ACC112 (cell line): Measurements from ENCODE around the gene SCO2.

Experiments
- H2AFZ ChIP-seq: fragments of 200-600 bp; sonication (generic); one replicate; pipeline ENCODE4 v1.6.0; 2017; ENCODE audit warnings: antibody characterized with exemption, low read length; ENCODE audit not compliant: unreplicated experiment
- H3K27ac ChIP-seq: fragments of 200-600 bp; sonication (generic); 2 replicates; pipeline ENCODE4 v1.5.1; 2014; ENCODE audit warnings: low read depth, mild to moderate bottlenecking, antibody characterized with exemption, low read length, moderate library complexity
- H3K27me3 ChIP-seq: fragments of 200-600 bp; sonication (generic); 2 replicates; pipeline ENCODE4 v1.6.1; 2014; ENCODE audit warnings: mild to moderate bottlenecking, antibody characterized with exemption, low read length, moderate library complexity, mixed read lengths; ENCODE audit not compliant: insufficient read depth
- H3K36me3 ChIP-seq: fragments of 200-600 bp; sonication (generic); 2 replicates; pipeline ENCODE4 v1.6.1; 2016; ENCODE audit warnings: mild to moderate bottlenecking, antibody characterized with exemption, low read length, moderate library complexity, mixed read lengths; ENCODE audit not compliant: insufficient read depth
- H3K4me1 ChIP-seq: fragments of 200-600 bp; sonication (generic); one replicate; pipeline ENCODE4 v1.6.1; 2016; ENCODE audit warnings: low read length, mixed read lengths; ENCODE audit not compliant: insufficient read depth, unreplicated experiment, control insufficient read depth
- H3K4me3 ChIP-seq: fragments of 200-600 bp; sonication (generic); 2 replicates; pipeline ENCODE4 v1.5.1; 2014; ENCODE audit warnings: mild to moderate bottlenecking, low read depth, low read length
- H3K79me2 ChIP-seq: fragments of 200-600 bp; sonication (generic); one replicate; pipeline ENCODE4 v1.6.0; 2016; ENCODE audit warnings: low read length; ENCODE audit not compliant: control insufficient read depth, unreplicated experiment, insufficient read depth

SCO2 gene

GRCh38 chr22:50530580-50530876 is 5.1 kb upstream of the SCO2 start:
- peak overlapping the region; percentile 91 for H3K4me3 ChIP-seq
- H3K36me3 ChIP-seq, result no peaks in the 10 kb centered on the region
- peaks cover 13% of the 10 kb centered on the region for H3K4me1 ChIP-seq
- peaks cover 15% of the 10 kb centered on the region for H3K79me2 ChIP-seq
- H3K27me3 ChIP-seq, result no peaks in the 10 kb centered on the region
- H3K27ac ChIP-seq, result peak overlapping the region; percentile 97
- no peak overlapping the region for H2AFZ ChIP-seq

GRCh38 chr22:50529897-50530579 is 4.6 kb upstream of the SCO2 start, which contains the start of gene TYMP:
TSS of gene TYMP (minus strand) at chr22:50530012. CDS start at chr22:50529709, 303 bp downstream.
- H3K27me3 ChIP-seq, result no peaks in the 10 kb centered on the region
- peaks cover 13% of the 10 kb centered on the region for H3K4me1 ChIP-seq
- H3K27ac ChIP-seq, result peak within 1 kb of the TSS; percentile 97
- peak within 1 kb of the TSS; percentile 91 for H3K4me3 ChIP-seq
- no peaks in the 10 kb centered on the region for H3K36me3 ChIP-seq
- no peak within 1 kb of the TSS for H2AFZ ChIP-seq
- peaks cover 15% of the 10 kb centered on the region for H3K79me2 ChIP-seq

- Histone ChIP-seq H3K27ac (peak overlapping the region; percentile 97), H3K4me3 (peak overlapping the region; percentile 91), H3K4me1 (peaks cover 14% of the 10 kb centered on the region), H2AFZ (no peak overlapping the region), H3K79me2 (peaks cover 18% of the 10 kb centered on the region), H3K27me3 (no peaks in the 10 kb centered on the region), H3K36me3 (no peaks in the 10 kb centered on the region)
These were observed 4.1 kb upstream of the SCO2 start for GRCh38 chr22:50529416-50529896.

DNA sequence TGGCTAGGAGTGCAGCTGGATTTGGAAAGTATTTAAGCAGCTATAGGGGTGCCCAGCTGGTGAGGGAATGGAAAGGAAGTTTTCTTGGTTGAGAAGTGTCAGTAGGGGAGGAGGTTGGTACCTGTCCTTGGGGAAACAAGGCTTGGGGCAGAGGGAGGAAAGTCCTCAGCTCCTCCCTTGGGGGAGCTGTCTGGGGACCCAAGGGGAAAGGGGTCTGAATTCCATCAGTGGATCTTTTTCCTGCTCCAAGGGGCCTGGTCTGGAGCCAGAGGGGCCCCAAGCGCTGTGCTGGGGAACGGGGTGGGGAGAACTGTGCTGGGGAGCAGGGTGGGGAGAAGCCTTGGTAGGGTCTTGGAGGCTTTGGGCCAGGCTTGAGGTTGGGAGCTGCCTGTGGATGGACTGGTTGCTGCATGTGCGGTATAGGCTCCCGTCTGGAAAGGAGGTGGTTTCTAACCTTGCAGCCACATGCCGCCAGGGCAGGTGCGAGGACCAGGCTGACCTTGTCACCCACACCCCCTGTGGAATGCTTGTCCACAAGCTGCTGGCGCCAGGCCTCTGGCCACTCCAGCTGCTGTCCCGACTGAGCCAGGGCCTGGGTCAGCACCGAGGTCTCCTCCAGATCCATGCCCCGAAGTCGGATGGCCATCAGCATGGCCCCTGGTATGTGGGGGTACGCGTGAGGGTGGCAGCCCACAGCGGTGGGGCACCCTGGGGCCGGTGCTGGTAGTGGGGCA is 3.5 kb upstream of the SCO2 start:
- peaks cover 18% of the 10 kb centered on the region for H3K79me2 ChIP-seq
- peak overlapping the region; percentile 97 for H3K27ac ChIP-seq
- no peak overlapping the region for H2AFZ ChIP-seq
- H3K36me3 ChIP-seq, result no peaks in the 10 kb centered on the region
- peaks cover 20% of the 10 kb centered on the region for H3K4me1 ChIP-seq
- peak overlapping the region; percentile 91 for H3K4me3 ChIP-seq
- H3K27me3 ChIP-seq, result no peaks in the 10 kb centered on the region

GRCh38 chr22:50527921-50528681 is 2.7 kb upstream of the SCO2 start:
- H3K79me2 ChIP-seq, result peaks cover 20% of the 10 kb centered on the region
- H2AFZ ChIP-seq, result no peak overlapping the region
- H3K36me3 ChIP-seq, result no peaks in the 10 kb centered on the region
- peak overlapping the region; percentile 91 for H3K4me3 ChIP-seq
- peaks cover 20% of the 10 kb centered on the region for H3K4me1 ChIP-seq
- H3K27me3 ChIP-seq, result no peaks in the 10 kb centered on the region
- H3K27ac ChIP-seq, result 0 out of 2 replicates have a peak overlapping the region, but pooled peaks have one; percentile 82

DNA sequence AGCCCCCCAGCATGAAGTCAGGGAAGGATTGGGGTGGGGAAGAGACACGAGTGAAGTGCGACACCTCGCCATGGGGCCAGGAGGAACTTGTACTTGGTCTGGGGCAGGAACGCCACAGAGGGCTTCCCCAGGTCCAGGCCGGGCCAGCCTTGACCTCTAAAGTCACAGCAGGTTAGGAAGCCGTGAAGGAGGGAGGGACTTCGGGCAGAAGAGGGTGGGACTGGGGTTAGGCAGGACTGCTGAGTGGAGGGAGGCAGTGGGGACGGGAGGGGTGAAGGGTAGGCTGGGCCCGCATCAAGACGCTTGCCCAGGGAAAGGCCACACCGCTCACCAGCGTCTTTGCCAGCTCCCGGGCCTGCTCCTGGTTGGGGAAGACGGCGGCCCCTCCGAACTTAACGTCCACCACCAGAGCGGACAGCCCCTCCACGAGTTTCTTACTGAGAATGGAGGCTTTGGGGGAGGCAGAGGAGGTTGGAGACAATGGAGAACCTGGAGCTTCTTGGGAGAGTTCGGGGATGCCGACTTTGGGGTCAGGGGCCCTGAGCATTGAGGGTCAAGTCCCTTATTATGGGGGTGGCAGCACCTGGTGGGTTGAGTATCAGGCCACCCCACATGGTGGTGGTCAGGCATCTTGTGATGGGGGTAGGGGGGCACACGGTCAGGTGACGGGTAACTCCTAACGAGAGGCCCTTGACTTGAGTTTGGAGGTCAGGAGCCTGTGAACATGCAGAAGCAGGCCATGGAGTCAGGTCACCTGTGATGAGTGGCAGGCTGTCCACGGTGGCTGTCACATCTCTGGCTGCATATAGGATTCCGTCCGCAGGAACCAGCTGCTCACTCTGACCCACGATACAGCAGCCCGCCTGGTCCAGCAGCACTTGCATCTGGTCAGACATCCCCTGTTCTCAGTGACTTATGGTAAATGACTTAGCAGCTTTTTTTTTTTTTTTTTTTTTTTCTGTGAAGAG is 1.7 kb upstream of the SCO2 start:
- H3K4me3 ChIP-seq, result peak overlapping the region; percentile 79
- H2AFZ ChIP-seq, result no peak overlapping the region
- peaks cover 16% of the 10 kb centered on the region for H3K4me1 ChIP-seq
- H3K27ac ChIP-seq, result peak overlapping the region; percentile 82
- no peaks in the 10 kb centered on the region for H3K27me3 ChIP-seq
- H3K36me3 ChIP-seq, result no peaks in the 10 kb centered on the region
- H3K79me2 ChIP-seq, result peaks cover 20% of the 10 kb centered on the region

DNA sequence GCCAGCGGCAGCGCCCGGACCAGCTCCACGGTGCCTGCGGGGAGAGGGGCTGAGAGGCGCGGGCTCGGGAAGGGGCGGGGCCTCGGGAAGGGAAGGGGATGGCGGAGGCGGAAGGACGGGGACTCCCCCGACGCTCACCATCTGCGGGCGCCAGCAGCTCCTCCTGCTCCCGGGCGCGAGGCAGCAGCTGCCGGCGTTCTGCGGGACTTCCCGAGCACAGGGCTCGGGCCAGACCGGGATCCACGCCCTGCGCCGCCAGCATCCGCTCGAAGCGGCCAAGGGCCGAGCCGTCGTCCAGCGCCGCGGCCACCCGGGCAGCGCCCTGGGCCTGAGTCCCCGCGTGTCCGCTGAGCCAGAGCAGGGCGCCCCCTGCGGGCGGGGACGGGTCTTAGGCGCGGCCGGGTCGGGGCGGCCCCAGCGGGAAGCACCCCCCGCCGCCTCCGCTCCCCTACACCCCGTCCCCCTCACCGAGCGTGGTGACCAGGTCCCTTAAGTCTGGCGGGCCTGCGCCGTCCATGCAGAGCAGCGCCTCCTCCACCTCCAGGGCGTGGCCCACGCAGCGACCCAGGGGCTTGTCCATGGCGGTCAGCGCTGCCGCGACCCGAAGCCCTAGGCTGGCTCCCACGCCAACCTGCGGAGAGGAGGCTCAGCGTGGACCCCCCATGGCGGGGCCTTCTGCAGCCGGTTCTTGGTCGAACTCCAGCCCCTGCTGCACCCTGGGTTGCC is 873 bp upstream of the SCO2 start:
- Histone ChIP-seq H2AFZ (no peak overlapping the region), H3K27me3 (no peaks in the 10 kb centered on the region), H3K36me3 (no peaks in the 10 kb centered on the region), H3K4me1 (peaks cover 16% of the 10 kb centered on the region), H3K79me2 (peaks cover 18% of the 10 kb centered on the region), H3K4me3 (peak overlapping the region; percentile 79), H3K27ac (peak overlapping the region; percentile 82)

- Histone ChIP-seq H3K4me3 (peak overlapping the region; percentile 79), H3K27me3 (no peaks in the 10 kb centered on the region), H3K27ac (peak overlapping the region; percentile 82), H2AFZ (no peak overlapping the region), H3K4me1 (peaks cover 16% of the 10 kb centered on the region), H3K36me3 (no peaks in the 10 kb centered on the region), H3K79me2 (peaks cover 16% of the 10 kb centered on the region)
These were observed 385 bp upstream of the SCO2 start for GRCh38 chr22:50525858-50526107.

- peak overlapping the region; percentile 79 for H3K4me3 ChIP-seq
- H3K79me2 ChIP-seq, result peaks cover 15% of the 10 kb centered on the region
- peak overlapping the region; percentile 82 for H3K27ac ChIP-seq
- H3K4me1 ChIP-seq, result peaks cover 16% of the 10 kb centered on the region
- no peak overlapping the region for H2AFZ ChIP-seq
- H3K36me3 ChIP-seq, result no peaks in the 10 kb centered on the region
- no peaks in the 10 kb centered on the region for H3K27me3 ChIP-seq
These were observed 708 bp downstream of the SCO2 start for GRCh38 chr22:50524676-50525103.
